HepG2 (cell line): ENCODE data around the gene RABL6. TPM values are rescaled to one million over a fixed set of nuclear protein-coding genes. Genes with fewer than 3 reads are reported as not detected.
"Not testable (repeated sequence)": the region's sequence is repeated elsewhere in the genome, so short reads cannot be mapped to it uniquely, and the experiment has no call there.

Source experiments
- ATAC-seq: fragments of 200-7000 bp; cut with Tn5 transposase; 3 replicates; pipeline ENCODE4 v1.9.1; 2020; ENCODE audit warnings: mild to moderate bottlenecking, moderate library complexity
- BruUV-seq: library from RNA; stranded (reverse); fragments of 400-500 nt; replicated peaks from 2 replicates; lab custom pipeline; 2021; lab: Mats Ljungman, UMichigan
- CTCF ChIA-PET: fragments of 300-600 bp; formaldehyde crosslinking; extraction: SDS; loops from one replicate; lab custom pipeline; 2021; ENCODE audit warnings: low total read pairs, inconsistent platforms, low intra/inter-chr PET ratio; lab: Yijun Ruan, JAX
- POLR2A ChIA-PET: fragments of 350-600 bp; sonication (Branson Sonifier 250); formaldehyde crosslinking; loops from one replicate; lab custom pipeline; 2020; ENCODE audit warnings: antibody characterized with exemption, inconsistent platforms; lab: Yijun Ruan, JAX
- DNase-seq: peaks from one replicate; pipeline ENCODE4 v3.0.0-alpha.2; 2015; ENCODE audit warnings: low spot score
- FAIRE-seq: peaks from 3 replicates; lab custom pipeline; 2011; peaks lifted over from hg19 to GRCh38; lab: Jason Lieb, UNC
- H2AFZ ChIP-seq: one replicate; pipeline ENCODE4 v1.6.1; 2011; ENCODE audit warnings: low read length, inconsistent platforms
- H3K27ac ChIP-seq: fragments of 300-600 bp; 3 replicates; pipeline ENCODE4 v1.8.0; 2011; ENCODE audit warnings: mixed run types, mild to moderate bottlenecking, mixed read lengths, low read length, inconsistent platforms; ENCODE audit not compliant: insufficient read depth; ENCODE audit errors: extremely low read length
- H3K27me3 ChIP-seq, 2 experiments: fragments of 200-600 bp in 1 of 2; 2 replicates in 1 of 2; 3 replicates in 1 of 2; pipeline versions ENCODE4 v1.6.0 to v1.8.0; 2011; ENCODE audit warnings: low read length in 2 of 2, mild to moderate bottlenecking in 2 of 2, moderate library complexity in 2 of 2, inconsistent platforms in 1 of 2; ENCODE audit not compliant: insufficient read depth in 2 of 2, control insufficient read depth in 1 of 2
- H3K36me3 ChIP-seq, 2 experiments: fragments of 200-600 bp in 1 of 2; replicated peaks in 1 of 2; 2 replicates in 1 of 2; 3 replicates in 1 of 2; pipeline versions ENCODE4 v1.5.1 to v1.8.0; 2011; ENCODE audit warnings: low read length in 2 of 2, inconsistent platforms in 1 of 2; ENCODE audit not compliant: insufficient read depth in 2 of 2, control insufficient read depth in 1 of 2
- H3K4me1 ChIP-seq: 2 replicates; pipeline ENCODE4 v1.5.1; 2012; ENCODE audit warnings: low read length, inconsistent platforms; ENCODE audit not compliant: insufficient read depth
- H3K4me2 ChIP-seq: 2 replicates; pipeline ENCODE4 v1.6.0; 2011; ENCODE audit warnings: low read depth, low read length, inconsistent platforms
- H3K4me3 ChIP-seq, 3 experiments: fragments of 200-600 bp in 1 of 3; sonication (generic), shearing (Covaris generic) in 1 of 3; replicated peaks in 1 of 3; 2 replicates each; pipeline ENCODE4 v1.5.1; 2011 to 2016; ENCODE audit warnings: low read length in 3 of 3, inconsistent platforms in 2 of 3, low read depth in 2 of 3, mild to moderate bottlenecking in 2 of 3, control low read depth in 1 of 3, mixed read lengths in 1 of 3; ENCODE audit not compliant: insufficient read depth in 1 of 3
- H3K79me2 ChIP-seq: one replicate; pipeline ENCODE4 v1.6.1; 2011; ENCODE audit warnings: low read length, inconsistent platforms; ENCODE audit not compliant: insufficient read depth
- H3K9ac ChIP-seq: 2 replicates; pipeline ENCODE4 v1.6.0; 2011; ENCODE audit warnings: mild to moderate bottlenecking, low read depth, low read length, inconsistent platforms; ENCODE audit not compliant: insufficient read depth
- H3K9me3 ChIP-seq: 2 replicates; pipeline ENCODE4 v1.5.1; 2012; ENCODE audit warnings: mild to moderate bottlenecking, low read length
- H4K20me1 ChIP-seq: 2 replicates; pipeline ENCODE4 v1.6.0; 2011; ENCODE audit warnings: inconsistent platforms, mild to moderate bottlenecking, low read length, moderate library complexity; ENCODE audit not compliant: insufficient read depth
- AGO1 ChIP-seq: fragments of 200-400 bp; formaldehyde crosslinking; IDR thresholded peaks from 2 replicates; pipeline ENCODE4 v1.6.1; 2017; ENCODE audit warnings: mild to moderate bottlenecking, low read depth, low read length, moderate library complexity; ENCODE audit not compliant: poor library complexity, severe bottlenecking
- ZBTB33 ChIP-seq: sonication (generic); formaldehyde crosslinking; IDR thresholded peaks from 2 replicates; pipeline ENCODE4 v1.4.0; 2020; ENCODE audit warnings: missing genetic modification reagents
- ZBTB38 ChIP-seq: sonication (generic); formaldehyde crosslinking; IDR thresholded peaks from 2 replicates; pipeline ENCODE4 v1.5.1; 2020; ENCODE audit warnings: mild to moderate bottlenecking, missing genetic modification reagents
- ZC3H13 ChIP-seq: sonication (generic); formaldehyde crosslinking; IDR thresholded peaks from 2 replicates; pipeline ENCODE4 v1.8.1; 2023; ENCODE audit warnings: mild to moderate bottlenecking, missing genetic modification reagents, moderate library complexity
- ZNF687 ChIP-seq: sonication (generic); formaldehyde crosslinking; IDR thresholded peaks from 2 replicates; pipeline ENCODE4 v1.5.1; 2020; ENCODE audit warnings: mild to moderate bottlenecking, missing genetic modification reagents, moderate library complexity
- WGBS: methylation state at CpG from one replicate; pipeline ENCODE4 v1.1.6; 2017; ENCODE audit warnings: low lambda C conversion rate; 5-methylcytosine and 5-hydroxymethylcytosine counted together
- in situ Hi-C: cut with HindIII; loops from 2 replicates; pipeline ENCODE4 v1.10.0; 2017; ENCODE audit warnings: low pct_unique_long_range_greater_than_20kb; ENCODE audit not compliant: extremely low pct_ligation_motif_present
- intact Hi-C: fragments of 100-400 bp; cut with micrococcal nuclease; formaldehyde crosslinking; loops from one replicate; pipeline ENCODE4 v1.10.0; 2022; ENCODE audit not compliant: unreplicated experiment
- polyA plus RNA-seq, 8 experiments: library from polyadenylated mRNA; depleted of rRNA in 3 of 8; stranded (reverse) in 7 of 8; unstranded in 1 of 8; fragments of >200 nt; fragmentation: Illumina TruSeq in 4 of 8; extraction: Trizol in 4 of 8; gene quantifications; 2 replicates each; pipeline versions ENCODE4 v1.2.1 to v1.2.3, GENCODE V29; 2011 to 2016; ENCODE audit warnings: low read depth in 4 of 8, missing spikeins in 1 of 8, mixed read lengths in 1 of 8; ENCODE audit not compliant: insufficient read depth in 1 of 8
- total RNA-seq, 5 experiments: library from RNA; depleted of rRNA; stranded (reverse); fragments of >200 nt; fragmentation: Illumina TruSeq; extraction: Trizol; gene quantifications; 2 replicates each; pipeline ENCODE4 v1.2.3, GENCODE V29; 2016; ENCODE audit warnings: low read depth in 1 of 5

The RABL6 gene
- total and polyA plus RNA-seq, 2 of the 13 experiments (the other 11 are each of a cell fraction or from before 2014, with no cell fraction given) = 81.5 to 125 TPM

GRCh38 chr9:136837856-136838277 is 30.1 kb downstream of the RABL6 start:
- H3K79me2 ChIP-seq, H2AFZ ChIP-seq, CTCF ChIA-PET, in situ Hi-C loops, H3K9ac ChIP-seq, FAIRE-seq, H3K9me3 ChIP-seq, ATAC-seq, BruUV-seq, DNase-seq, POLR2A ChIA-PET, H3K4me3 ChIP-seq, H3K27me3 ChIP-seq, H3K4me2 ChIP-seq, H4K20me1 ChIP-seq, H3K27ac ChIP-seq, intact Hi-C loops: not testable (repeated sequence)
- WGBS = 75% methylated on average over 9 of the region's 15 CpGs
- Histone ChIP-seq H3K4me1 (peaks cover 35% of the 10 kb centered on the region), H3K36me3 (peaks cover 10 to 13% of the 10 kb centered on the region in 2 experiments; a peak in 3 of 5 replicates)
- TF ChIP-seq AGO1 = peak; percentile 57
- TF ChIP-seq ZBTB33 (CRISPR knock-in tag) = peak; percentile 72; the same call in 1 of the 2 replicates
- 0 out of 2 replicates have a peak, but pooled peaks have one; percentile 1 for TF ChIP-seq ZC3H13 (CRISPR knock-in tag)
- TF ChIP-seq ZBTB38 (CRISPR knock-in tag) = 0 out of 2 replicates have a peak, but pooled peaks have one; percentile 41
- 0 out of 2 replicates have a peak, but pooled peaks have one; percentile 4 for TF ChIP-seq ZNF687 (CRISPR knock-in tag)
